HFFc6 (cell line): ENCODE measurements around the gene ADRM1. TPM values are rescaled to one million over a fixed set of nuclear protein-coding genes. Genes with fewer than 3 reads are reported as not detected.

Experiments used
- DNase-seq: peaks from one replicate; pipeline ENCODE4 v3.0.0-alpha.2; 2018
- H3K27ac Mint-ChIP-seq: 2 replicates; pipeline ENCODE4 v1.8.0; 2020; ENCODE audit warnings: mild to moderate bottlenecking, mixed read lengths
- H3K27me3 Mint-ChIP-seq: 2 replicates; pipeline ENCODE4 v1.8.0; 2021; ENCODE audit warnings: mild to moderate bottlenecking, moderate library complexity, mixed read lengths; ENCODE audit not compliant: insufficient read depth
- H3K36me3 Mint-ChIP-seq: 2 replicates; pipeline ENCODE4 v1.8.0; 2021; ENCODE audit warnings: low read depth, mixed read lengths
- H3K4me1 Mint-ChIP-seq: 2 replicates; pipeline ENCODE4 v1.8.0; 2020; ENCODE audit warnings: low read depth, mixed read lengths
- H3K4me3 Mint-ChIP-seq: 2 replicates; pipeline ENCODE4 v1.8.0; 2020; ENCODE audit warnings: mild to moderate bottlenecking, moderate library complexity, mixed read lengths
- H3K9me3 Mint-ChIP-seq: 2 replicates; pipeline ENCODE4 v1.8.0; 2020; ENCODE audit warnings: mild to moderate bottlenecking, mixed read lengths
- CTCF ChIP-seq: fragments of 200-600 bp; sonication (generic); IDR thresholded peaks from 2 replicates; pipeline ENCODE4 v1.5.0; 2021; ENCODE audit warnings: antibody characterized with exemption, mild to moderate bottlenecking
- total RNA-seq, 6 experiments: library from RNA; stranded (reverse); fragmentation: NEBNext Ultra II Directional; extraction: Animal tissue kit (Norgen Biotek cat#: 25700); gene quantifications; 2 replicates in 1 of 6; 3 replicates in 5 of 6; pipeline ENCODE4 v1.2.3, GENCODE V29; 2021

The ADRM1 gene
- total RNA-seq, 6 experiments from 2014 or later, result 126 to 133 (median 129) TPM

- Mint-ChIP-seq H3K9me3 (no peaks in the 10 kb centered on the region), H3K36me3 (peaks cover 9% of the 10 kb centered on the region; the same call in 1 of the 2 replicates), H3K4me3 (no peak overlapping the region), H3K27ac (no peak overlapping the region), H3K27me3 (no peaks in the 10 kb centered on the region; the same call in 1 of the 2 replicates), H3K4me1 (no peaks in the 10 kb centered on the region)
- no peak for DNase-seq
- no peak for TF ChIP-seq CTCF
Observed at GRCh38 chr20:62273416-62273815, 29.4 kb upstream of the ADRM1 start.

DNA sequence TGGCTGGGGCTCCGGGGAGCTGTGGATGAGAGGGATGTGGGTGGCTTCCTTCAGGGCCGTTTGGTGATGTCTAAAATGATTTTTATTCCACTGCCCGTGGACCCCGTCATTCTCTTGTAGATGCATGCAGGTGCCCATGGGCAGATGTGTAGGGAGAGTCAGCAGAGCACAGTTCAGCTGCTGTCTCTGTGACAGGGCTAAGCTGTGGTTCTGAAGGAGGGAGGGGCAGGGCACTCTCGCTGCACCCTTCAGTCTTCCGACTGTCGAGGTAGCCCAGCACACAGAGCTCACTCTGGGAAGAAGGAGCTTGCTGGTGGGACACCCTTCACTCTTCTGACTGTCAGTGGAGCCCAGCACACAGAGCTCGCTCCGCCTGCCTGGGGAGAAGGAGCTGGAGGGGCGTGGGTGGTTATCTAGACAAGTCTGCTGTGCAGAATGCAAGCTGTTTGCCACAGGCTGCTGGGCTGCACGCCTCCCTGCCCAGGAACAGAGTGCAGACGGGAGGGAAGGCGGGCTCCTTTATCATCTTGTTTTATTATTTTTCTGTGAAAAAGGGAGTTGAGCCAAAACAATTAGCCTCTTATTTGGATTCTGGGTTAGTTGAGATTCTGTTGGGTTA lies 28.4 kb upstream of the ADRM1 start:
- Mint-ChIP-seq H3K27ac (no peak overlapping the region), H3K36me3 (peaks cover 9% of the 10 kb centered on the region; the same call in 1 of the 2 replicates), H3K27me3 (no peaks in the 10 kb centered on the region), H3K4me3 (no peak overlapping the region), H3K9me3 (no peaks in the 10 kb centered on the region), H3K4me1 (no peaks in the 10 kb centered on the region)
- no peak for DNase-seq
- no peak for TF ChIP-seq CTCF

GRCh38 chr20:62275219-62275618 lies 27.6 kb upstream of the ADRM1 start:
- DNase-seq, result no peak

DNA sequence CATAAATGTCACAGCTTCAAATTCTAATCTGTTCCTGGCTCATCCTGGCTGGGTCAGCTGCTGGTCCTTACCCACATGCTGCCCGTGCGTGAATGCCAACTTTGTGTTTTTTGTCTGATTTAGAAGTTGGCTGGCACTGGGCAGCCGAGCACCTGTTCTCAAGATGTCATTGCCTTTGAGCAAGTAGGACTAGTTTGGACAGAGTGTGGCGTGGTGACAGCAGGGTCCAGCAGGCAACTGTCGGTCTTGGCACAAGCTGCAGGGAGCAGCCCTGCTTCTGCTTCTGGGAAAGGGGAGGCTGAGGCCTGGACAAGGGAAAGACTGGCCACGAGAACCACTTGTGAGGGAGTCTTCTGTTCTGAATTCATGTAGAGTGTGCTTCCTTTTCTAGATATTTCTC lies 26.4 kb upstream of the ADRM1 start:
- Mint-ChIP-seq H3K27ac (no peak overlapping the region), H3K27me3 (no peaks in the 10 kb centered on the region), H3K4me3 (no peak overlapping the region), H3K4me1 (no peaks in the 10 kb centered on the region), H3K36me3 (peaks cover 9% of the 10 kb centered on the region; the same call in 1 of the 2 replicates), H3K9me3 (no peaks in the 10 kb centered on the region)
- TF ChIP-seq CTCF, result no peak
- DNase-seq, result no peak

More at GRCh38 chr20:62275219-62275618, 27.6 kb upstream of the ADRM1 start:
- peaks cover 9% of the 10 kb centered on the region; the same call in 1 of the 2 replicates for H3K36me3 Mint-ChIP-seq
- no peak overlapping the region for H3K27ac Mint-ChIP-seq
- no peaks in the 10 kb centered on the region for H3K27me3 Mint-ChIP-seq
- no peak for TF ChIP-seq CTCF
- no peaks in the 10 kb centered on the region for H3K9me3 Mint-ChIP-seq
- H3K4me1 Mint-ChIP-seq, result no peaks in the 10 kb centered on the region
- no peak overlapping the region for H3K4me3 Mint-ChIP-seq

- Mint-ChIP-seq H3K27ac (no peak overlapping the region), H3K36me3 (peaks cover 16% of the 10 kb centered on the region; the same call in 1 of the 2 replicates), H3K4me3 (no peak overlapping the region), H3K27me3 (no peaks in the 10 kb centered on the region), H3K9me3 (no peaks in the 10 kb centered on the region), H3K4me1 (no peaks in the 10 kb centered on the region)
- no peak for DNase-seq
- TF ChIP-seq CTCF, result no peak
Observed at GRCh38 chr20:62277253-62277652, 25.5 kb upstream of the ADRM1 start.
